Astrocyte of the spinal cord (primary cell): ENCODE measurements around the gene MMP17.

ENCODE experiments used
- DNase-seq: peaks from one replicate; pipeline ENCODE4 v3.0.0; 2011; ENCODE audit warnings: low read depth, low spot score
- H3K4me3 ChIP-seq: 2 replicates; pipeline ENCODE4 v1.5.1; 2011; ENCODE audit warnings: low read depth, mild to moderate bottlenecking, low read length, moderate library complexity
- CTCF ChIP-seq: IDR thresholded peaks from 2 replicates; pipeline ENCODE4 v1.5.1; 2012; ENCODE audit warnings: low read depth, mild to moderate bottlenecking, low read length, inconsistent platforms
- in situ Hi-C: cut with HindIII; loops from 2 replicates; pipeline ENCODE4 v1.10.0; 2017; ENCODE audit warnings: low sequenced_read_pairs

MMP17 gene

GRCh38 chr12:131799195-131799594 is 29.0 kb upstream of the MMP17 start:
- no peak overlapping the region for H3K4me3 ChIP-seq
- in situ Hi-C loops, result no loop called here
- no peak for DNase-seq
- TF ChIP-seq CTCF, result no peak

GRCh38 chr12:131799828-131800593 is 28.2 kb upstream of the MMP17 start:
- in situ Hi-C loops, result no loop called here

GRCh38 chr12:131800594-131801135 is 27.5 kb upstream of the MMP17 start:
- DNase-seq, result no peak
- H3K4me3 ChIP-seq, result no peak overlapping the region
- no peak for TF ChIP-seq CTCF
- in situ Hi-C loops, result no loop called here

More at GRCh38 chr12:131799828-131800593, 28.2 kb upstream of the MMP17 start:
- H3K4me3 ChIP-seq, result no peak overlapping the region
- TF ChIP-seq CTCF, result no peak
- DNase-seq, result no peak

- in situ Hi-C loops, result no loop called here
- no peak for DNase-seq
- H3K4me3 ChIP-seq, result no peak overlapping the region
- TF ChIP-seq CTCF, result no peak
Measured at GRCh38 chr12:131801254-131801866, 26.8 kb upstream of the MMP17 start.

GRCh38 chr12:131803961-131804521 is 24.2 kb upstream of the MMP17 start:
- in situ Hi-C loops, result no loop called here
- no peak for TF ChIP-seq CTCF
- no peak overlapping the region for H3K4me3 ChIP-seq
- peak; percentile 32 for DNase-seq

- no peak for DNase-seq
- TF ChIP-seq CTCF, result no peak
- in situ Hi-C loops, result no loop called here
- no peak overlapping the region for H3K4me3 ChIP-seq
Measured at GRCh38 chr12:131805421-131805820, 22.8 kb upstream of the MMP17 start.
